ENCODE data around the gene PDXP. TPM values are rescaled to one million over a fixed set of nuclear protein-coding genes. Genes with fewer than 3 reads are reported as not detected.

Gene PDXP
- total RNA-seq, 1 donor from 2014 or later: 8.9 TPM

GRCh38 chr22:37708580-37709444 lies 50.3 kb downstream of the PDXP start:
- Histone ChIP-seq H3K36me3 (ENCODE audit: control insufficient read depth in 3 of 3, insufficient read depth in 3 of 3, low read length in 3 of 3) (no peaks in the 10 kb centered on the region), H3K9me3 (ENCODE audit: control insufficient read depth in 3 of 3, low read length in 3 of 3) (no peaks in the 10 kb centered on the region), H3K4me1 (ENCODE audit: control insufficient read depth in 3 of 3, insufficient read depth in 3 of 3, low read length in 3 of 3) (peaks cover 0 to 2% (median 0%) of the 10 kb centered on the region in 3 donors), H3K27me3 (ENCODE audit: control insufficient read depth in 3 of 3, insufficient read depth in 3 of 3, low read length in 3 of 3) (no peaks in the 10 kb centered on the region), H3K27ac (ENCODE audit: low read depth, low read length) (no peak overlapping the region), H3K9ac (ENCODE audit: low read depth in 1 of 3, low read length in 3 of 3) (no peak overlapping the region), H3K4me3 (ENCODE audit: low read length in 3 of 3) (no peak overlapping the region)

DNA sequence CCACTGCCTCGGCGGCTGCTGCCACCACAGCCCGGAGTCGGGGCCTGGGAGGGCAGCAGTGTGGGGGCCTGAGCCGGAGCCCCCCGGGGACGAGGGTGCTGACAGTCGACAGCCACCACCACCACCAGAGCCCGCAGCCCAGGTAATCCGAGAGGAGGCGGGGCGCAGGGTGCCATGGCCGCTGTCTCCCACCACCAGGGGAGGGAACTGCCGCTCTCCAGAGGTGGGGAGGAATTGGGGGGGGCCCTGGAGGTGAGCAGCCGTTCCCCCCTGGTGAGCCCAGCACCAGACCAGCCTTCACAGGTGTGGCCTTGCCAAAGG lies 50.9 kb downstream of the PDXP start:
- Histone ChIP-seq H3K9me3 (ENCODE audit: control insufficient read depth in 3 of 3, low read length in 3 of 3) (no peaks in the 10 kb centered on the region), H3K4me3 (ENCODE audit: low read length in 3 of 3) (no peak overlapping the region), H3K27ac (ENCODE audit: low read depth, low read length) (no peak overlapping the region), H3K9ac (ENCODE audit: low read depth in 1 of 3, low read length in 3 of 3) (no peak overlapping the region), H3K36me3 (ENCODE audit: control insufficient read depth in 3 of 3, insufficient read depth in 3 of 3, low read length in 3 of 3) (no peaks in the 10 kb centered on the region), H3K4me1 (ENCODE audit: control insufficient read depth in 3 of 3, insufficient read depth in 3 of 3, low read length in 3 of 3) (peaks cover 0 to 2% (median 0%) of the 10 kb centered on the region in 3 donors), H3K27me3 (ENCODE audit: control insufficient read depth in 3 of 3, insufficient read depth in 3 of 3, low read length in 3 of 3) (no peaks in the 10 kb centered on the region)

- no peak overlapping the region for H3K27ac ChIP-seq (ENCODE audit: low read depth, low read length)
- peaks cover 0 to 2% (median 0%) of the 10 kb centered on the region in 3 donors for H3K4me1 ChIP-seq (ENCODE audit: control insufficient read depth in 3 of 3, insufficient read depth in 3 of 3, low read length in 3 of 3)
- H3K9ac ChIP-seq (ENCODE audit: low read depth in 1 of 3, low read length in 3 of 3): no peak overlapping the region
- no peak overlapping the region for H3K4me3 ChIP-seq (ENCODE audit: low read length in 3 of 3)
- H3K27me3 ChIP-seq (ENCODE audit: control insufficient read depth in 3 of 3, insufficient read depth in 3 of 3, low read length in 3 of 3): no peaks in the 10 kb centered on the region
- H3K36me3 ChIP-seq (ENCODE audit: control insufficient read depth in 3 of 3, insufficient read depth in 3 of 3, low read length in 3 of 3): no peaks in the 10 kb centered on the region
- H3K9me3 ChIP-seq (ENCODE audit: control insufficient read depth in 3 of 3, low read length in 3 of 3): no peaks in the 10 kb centered on the region
Observed at GRCh38 chr22:37710675-37711074, 52.2 kb downstream of the PDXP start.

DNA sequence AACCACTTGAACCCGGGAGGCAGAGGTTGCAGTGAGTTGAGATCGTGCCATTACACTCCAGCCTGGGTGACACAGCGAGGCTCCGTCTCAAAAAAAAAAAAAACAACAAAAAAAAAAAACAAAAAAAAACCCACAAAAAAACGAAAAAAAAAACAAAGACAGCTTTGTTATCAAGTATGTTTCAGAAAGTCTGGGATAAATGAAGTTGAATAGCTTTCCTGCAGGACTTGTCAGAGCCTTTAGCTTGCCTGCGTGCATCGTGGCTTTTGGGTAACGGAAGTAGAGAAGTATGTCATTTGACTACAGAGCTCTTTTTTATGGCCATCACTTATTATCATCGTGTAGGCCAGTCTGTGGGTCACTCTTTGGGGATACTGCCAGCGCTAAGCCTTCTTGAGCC lies 53.0 kb downstream of the PDXP start:
- H3K36me3 ChIP-seq (ENCODE audit: control insufficient read depth in 3 of 3, insufficient read depth in 3 of 3, low read length in 3 of 3): no peaks in the 10 kb centered on the region
- H3K4me3 ChIP-seq (ENCODE audit: low read length in 3 of 3): no peak overlapping the region
- peaks cover 0 to 2% (median 0%) of the 10 kb centered on the region in 3 donors for H3K4me1 ChIP-seq (ENCODE audit: control insufficient read depth in 3 of 3, insufficient read depth in 3 of 3, low read length in 3 of 3)
- H3K27me3 ChIP-seq (ENCODE audit: control insufficient read depth in 3 of 3, insufficient read depth in 3 of 3, low read length in 3 of 3): no peaks in the 10 kb centered on the region
- no peak overlapping the region for H3K9ac ChIP-seq (ENCODE audit: low read depth in 1 of 3, low read length in 3 of 3)
- H3K27ac ChIP-seq (ENCODE audit: low read depth, low read length): no peak overlapping the region
- no peaks in the 10 kb centered on the region for H3K9me3 ChIP-seq (ENCODE audit: control insufficient read depth in 3 of 3, low read length in 3 of 3)

- H3K9ac ChIP-seq (ENCODE audit: low read depth in 1 of 3, low read length in 3 of 3): no peak overlapping the region
- no peaks in the 10 kb centered on the region for H3K9me3 ChIP-seq (ENCODE audit: control insufficient read depth in 3 of 3, low read length in 3 of 3)
- no peak overlapping the region for H3K4me3 ChIP-seq (ENCODE audit: low read length in 3 of 3)
- H3K36me3 ChIP-seq (ENCODE audit: control insufficient read depth in 3 of 3, insufficient read depth in 3 of 3, low read length in 3 of 3): no peaks in the 10 kb centered on the region
- no peaks in the 10 kb centered on the region for H3K27me3 ChIP-seq (ENCODE audit: control insufficient read depth in 3 of 3, insufficient read depth in 3 of 3, low read length in 3 of 3)
- H3K4me1 ChIP-seq (ENCODE audit: control insufficient read depth in 3 of 3, insufficient read depth in 3 of 3, low read length in 3 of 3): peaks cover 0 to 2% (median 0%) of the 10 kb centered on the region in 3 donors
- no peak overlapping the region for H3K27ac ChIP-seq (ENCODE audit: low read depth, low read length)
Observed at GRCh38 chr22:37713761-37714160, 55.2 kb downstream of the PDXP start.

DNA sequence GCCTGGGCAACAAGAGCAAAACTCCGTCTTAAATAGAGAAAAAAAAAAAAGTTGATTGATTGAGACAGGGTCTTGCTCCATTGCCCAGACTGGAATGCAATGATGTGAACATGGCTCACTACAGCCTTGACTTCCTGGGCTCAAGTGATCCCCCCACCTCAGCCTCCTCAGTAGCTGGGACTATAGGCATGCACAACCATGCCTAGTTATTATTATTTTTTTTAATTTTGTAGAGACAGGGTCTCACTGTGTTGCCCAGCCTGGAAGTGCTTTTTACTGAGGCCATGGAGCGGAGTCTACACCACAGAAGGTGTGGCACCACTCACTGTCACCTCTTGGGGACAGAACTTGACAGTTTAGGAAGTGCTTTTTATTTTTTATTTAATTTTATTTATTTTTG lies 56.1 kb downstream of the PDXP start:
- no peaks in the 10 kb centered on the region for H3K9me3 ChIP-seq (ENCODE audit: control insufficient read depth in 3 of 3, low read length in 3 of 3)
- no peak overlapping the region for H3K9ac ChIP-seq (ENCODE audit: low read depth in 1 of 3, low read length in 3 of 3)
- H3K27ac ChIP-seq (ENCODE audit: low read depth, low read length): no peak overlapping the region
- H3K27me3 ChIP-seq (ENCODE audit: control insufficient read depth in 3 of 3, insufficient read depth in 3 of 3, low read length in 3 of 3): no peaks in the 10 kb centered on the region
- no peak overlapping the region for H3K4me3 ChIP-seq (ENCODE audit: low read length in 3 of 3)
- H3K4me1 ChIP-seq (ENCODE audit: control insufficient read depth in 3 of 3, insufficient read depth in 3 of 3, low read length in 3 of 3): no peaks in the 10 kb centered on the region
- no peaks in the 10 kb centered on the region for H3K36me3 ChIP-seq (ENCODE audit: control insufficient read depth in 3 of 3, insufficient read depth in 3 of 3, low read length in 3 of 3)

DNA sequence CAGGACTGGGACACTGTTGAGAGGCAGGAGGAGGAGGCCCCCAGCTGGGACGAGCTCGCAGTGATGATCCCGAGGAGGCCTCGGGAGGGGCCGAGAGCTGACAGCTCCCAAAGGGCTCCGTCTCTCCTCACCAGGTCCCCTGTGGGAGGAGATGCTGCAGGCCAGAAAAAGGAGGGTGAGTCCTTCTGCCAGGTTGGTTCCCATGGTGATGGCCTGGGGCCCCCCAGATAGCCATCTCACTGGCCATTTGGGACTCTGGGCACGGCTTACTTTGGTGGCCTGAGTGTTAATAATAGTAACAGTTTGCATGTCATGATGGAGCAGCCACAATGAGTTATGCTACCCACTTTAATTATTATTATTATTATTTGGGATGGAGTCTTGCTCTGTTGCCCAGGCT lies 57.2 kb downstream of the PDXP start:
- H3K27ac ChIP-seq (ENCODE audit: low read depth, low read length): no peak overlapping the region
- H3K4me3 ChIP-seq (ENCODE audit: low read length in 3 of 3): no peak overlapping the region
- H3K36me3 ChIP-seq (ENCODE audit: control insufficient read depth in 3 of 3, insufficient read depth in 3 of 3, low read length in 3 of 3): no peaks in the 10 kb centered on the region
- no peaks in the 10 kb centered on the region for H3K9me3 ChIP-seq (ENCODE audit: control insufficient read depth in 3 of 3, low read length in 3 of 3)
- H3K9ac ChIP-seq (ENCODE audit: low read depth in 1 of 3, low read length in 3 of 3): no peak overlapping the region
- no peaks in the 10 kb centered on the region for H3K4me1 ChIP-seq (ENCODE audit: control insufficient read depth in 3 of 3, insufficient read depth in 3 of 3, low read length in 3 of 3)
- no peaks in the 10 kb centered on the region for H3K27me3 ChIP-seq (ENCODE audit: control insufficient read depth in 3 of 3, insufficient read depth in 3 of 3, low read length in 3 of 3)

Small RNA genes within 50 kb of the gene (small RNA-seq; reads per million reads assigned to genes)
- not detected for gene RN7SL385P

Other genes with a start within 250 kb of the PDXP start
- gene ELFN2, start 231.2 kb upstream of the PDXP start, total RNA-seq: under 0.01 TPM
- gene MFNG, start 172.3 kb upstream of the PDXP start, total RNA-seq: 3.7 TPM
- gene CARD10, start 139.3 kb upstream of the PDXP start, total RNA-seq: 5.7 TPM
- 6.3 TPM for gene CDC42EP1, start 98.2 kb upstream of the PDXP start, total RNA-seq
- gene LGALS2, start 78.6 kb upstream of the PDXP start, total RNA-seq: not detected
- gene GGA1, start 49.9 kb upstream of the PDXP start, total RNA-seq: 15.7 TPM
- gene SH3BP1, start 19.1 kb upstream of the PDXP start, total RNA-seq: 9.9 TPM
- gene LGALS1, start 16.9 kb downstream of the PDXP start, total RNA-seq: 3,417 TPM
- gene NOL12, start 27.6 kb downstream of the PDXP start, total RNA-seq: 7.8 TPM
- 26.6 TPM for gene TRIOBP, start 38.3 kb downstream of the PDXP start, total RNA-seq
- gene GCAT, start 149.2 kb downstream of the PDXP start, total RNA-seq: 9.9 TPM
- not detected for gene GALR3, start 164.7 kb downstream of the PDXP start, total RNA-seq
- gene ANKRD54, start 185.6 kb downstream of the PDXP start, total RNA-seq: 3.7 TPM
- 706 TPM for gene EIF3L, start 190.7 kb downstream of the PDXP start, total RNA-seq
- gene MICALL1, start 247.6 kb downstream of the PDXP start, total RNA-seq: 11.0 TPM